Gastrocnemius medialis (tissue), 4 donors: ENCODE results near the gene PCDH17. TPM values are rescaled to one million over a fixed set of nuclear protein-coding genes. Genes with fewer than 3 reads are reported as not detected.

Experiments
- ATAC-seq, 2 donors: fragments of 150-250 bp; one replicate each; pipeline ENCODE4 v1.9.1; 2016
- DNase-seq, 2 donors: peaks; one replicate each; pipeline ENCODE4 v3.0.0-alpha.2; 2019
- H3K27ac ChIP-seq, 4 donors: fragments of 200-600 bp; sonication (generic); 1 replicate in 1 of 4; 2 replicates in 3 of 4; pipeline ENCODE4 v1.5.1; 2016 to 2018; ENCODE audit warnings: mild to moderate bottlenecking in 2 of 4, moderate library complexity in 1 of 4
- H3K27me3 ChIP-seq, 3 donors: fragments of 200-600 bp; sonication (generic) in 2 of 3; 1 replicate in 1 of 3; 2 replicates in 2 of 3; pipeline versions ENCODE4 v1.5.1 to v1.6.0; 2016 to 2019; ENCODE audit warnings: mild to moderate bottlenecking in 1 of 3, moderate library complexity in 1 of 3
- H3K36me3 ChIP-seq, 2 donors: fragments of 200-600 bp; sonication (generic) in 1 of 2; one replicate each; pipeline ENCODE4 v1.5.1; 2017 to 2018
- H3K4me1 ChIP-seq, 2 donors: fragments of 200-600 bp; sonication (generic) in 1 of 2; one replicate each; pipeline ENCODE4 v1.5.1; 2016 to 2017; ENCODE audit warnings: mild to moderate bottlenecking in 2 of 2
- H3K4me3 ChIP-seq, 4 donors: fragments of 200-600 bp; sonication (generic) in 3 of 4; 1 replicate in 1 of 4; 2 replicates in 3 of 4; pipeline ENCODE4 v1.5.1; 2016 to 2019; ENCODE audit warnings: mild to moderate bottlenecking in 2 of 4
- H3K9me3 ChIP-seq, 3 donors: fragments of 200-600 bp; sonication (generic) in 2 of 3; 1 replicate in 1 of 3; 2 replicates in 2 of 3; pipeline ENCODE4 v1.5.1; 2016 to 2019
- POLR2A ChIP-seq, 2 donors: fragments of 450-650 bp; IDR thresholded peaks; one replicate each; pipeline ENCODE4 v1.6.1; 2017; ENCODE audit warnings: antibody characterized with exemption in 2 of 2, mild to moderate bottlenecking in 2 of 2, moderate library complexity in 2 of 2
- in situ Hi-C, 4 donors: fragments of 200-750 bp; cut with MboI; loops; one replicate each; pipeline versions ENCODE4 v1.15.0 to v1.8.0; 2017; ENCODE audit warnings: low sequenced_read_pairs in 4 of 4
- intact Hi-C: fragments of 100-400 bp; cut with DNase I; formaldehyde crosslinking; loops from one replicate; pipeline ENCODE4 v1.15.1; 2023; ENCODE audit warnings: low total_unique reads
- total RNA-seq, 4 donors: library from RNA; depleted of rRNA; stranded (reverse); fragments of >200 nt; gene quantifications; one replicate each; pipeline versions ENCODE4 v1.1.0 to v1.2.3, GENCODE V29; 2016
- TF ChIP-seq, protein P1 (sequence below), 5 experiments: fragments of 450-650 bp in 3 of 5; fragments of 200-600 bp in 2 of 5; sonication (generic) in 2 of 5; IDR thresholded peaks in 4 of 5; conservative IDR thresholded peaks in 1 of 5; 1 replicate in 4 of 5; 2 replicates in 1 of 5; pipeline ENCODE4 v1.5.1; 2016 to 2019; ENCODE audit warnings: antibody characterized with exemption in 5 of 5, mild to moderate bottlenecking in 3 of 5, moderate library complexity in 3 of 5

Gene PCDH17, protein sequence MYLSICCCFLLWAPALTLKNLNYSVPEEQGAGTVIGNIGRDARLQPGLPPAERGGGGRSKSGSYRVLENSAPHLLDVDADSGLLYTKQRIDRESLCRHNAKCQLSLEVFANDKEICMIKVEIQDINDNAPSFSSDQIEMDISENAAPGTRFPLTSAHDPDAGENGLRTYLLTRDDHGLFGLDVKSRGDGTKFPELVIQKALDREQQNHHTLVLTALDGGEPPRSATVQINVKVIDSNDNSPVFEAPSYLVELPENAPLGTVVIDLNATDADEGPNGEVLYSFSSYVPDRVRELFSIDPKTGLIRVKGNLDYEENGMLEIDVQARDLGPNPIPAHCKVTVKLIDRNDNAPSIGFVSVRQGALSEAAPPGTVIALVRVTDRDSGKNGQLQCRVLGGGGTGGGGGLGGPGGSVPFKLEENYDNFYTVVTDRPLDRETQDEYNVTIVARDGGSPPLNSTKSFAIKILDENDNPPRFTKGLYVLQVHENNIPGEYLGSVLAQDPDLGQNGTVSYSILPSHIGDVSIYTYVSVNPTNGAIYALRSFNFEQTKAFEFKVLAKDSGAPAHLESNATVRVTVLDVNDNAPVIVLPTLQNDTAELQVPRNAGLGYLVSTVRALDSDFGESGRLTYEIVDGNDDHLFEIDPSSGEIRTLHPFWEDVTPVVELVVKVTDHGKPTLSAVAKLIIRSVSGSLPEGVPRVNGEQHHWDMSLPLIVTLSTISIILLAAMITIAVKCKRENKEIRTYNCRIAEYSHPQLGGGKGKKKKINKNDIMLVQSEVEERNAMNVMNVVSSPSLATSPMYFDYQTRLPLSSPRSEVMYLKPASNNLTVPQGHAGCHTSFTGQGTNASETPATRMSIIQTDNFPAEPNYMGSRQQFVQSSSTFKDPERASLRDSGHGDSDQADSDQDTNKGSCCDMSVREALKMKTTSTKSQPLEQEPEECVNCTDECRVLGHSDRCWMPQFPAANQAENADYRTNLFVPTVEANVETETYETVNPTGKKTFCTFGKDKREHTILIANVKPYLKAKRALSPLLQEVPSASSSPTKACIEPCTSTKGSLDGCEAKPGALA (N-terminal part only)
- 1 to 10 TPM in 2 of 4 donors, under 1 TPM in 2; 0.51 to 1.4 (median 1.1) TPM for total RNA-seq

DNA sequence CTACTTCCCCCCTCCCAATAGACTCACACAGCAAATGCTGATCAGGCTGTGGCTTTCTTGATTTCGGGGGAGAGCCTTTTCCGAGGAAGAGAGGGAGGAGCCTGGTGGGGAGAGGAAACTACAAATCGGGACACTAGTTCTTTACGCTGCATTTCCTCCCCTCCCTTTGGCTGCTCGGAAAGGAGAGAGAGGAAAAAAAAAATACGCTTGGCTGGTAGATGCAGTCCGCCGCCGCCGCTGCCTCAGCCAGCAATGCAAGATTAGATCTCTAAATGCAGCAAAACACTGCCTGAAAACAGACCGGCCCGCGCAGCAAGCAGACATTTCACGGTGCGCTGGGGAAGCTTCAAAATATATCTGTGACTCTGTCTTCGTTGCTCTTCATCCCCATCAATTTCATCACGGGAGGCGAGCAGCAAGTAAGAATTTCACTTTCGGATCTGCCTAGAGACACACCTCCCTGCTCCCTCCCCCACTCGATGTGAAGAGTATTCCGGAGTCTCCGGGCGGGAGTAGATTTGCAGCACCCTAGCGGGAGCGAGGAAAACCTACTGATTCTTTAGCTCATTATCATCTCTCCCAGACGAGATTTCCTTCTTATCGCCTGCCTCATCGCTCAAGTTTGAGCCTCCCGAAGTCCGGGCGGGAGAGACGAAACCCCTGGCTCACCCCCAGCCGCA is at the start of gene PCDH17:
Gene PCDH17 (plus strand): TSS at position 149 of the 680 bp plus-strand sequence. CDS start 803 bp downstream, outside the sequence.
- Histone ChIP-seq H3K27me3 (peaks cover 51 to 76% (median 67%) of the 10 kb centered on the region in 3 donors), H3K36me3 (no peaks in the 10 kb centered on the region), H3K4me1 (peaks cover 18 to 26% of the 10 kb centered on the region in 2 donors), H3K4me3 (peak within 1 kb of the TSS; percentile 54 to 61 (median 58)), H3K9me3 (no peaks in the 10 kb centered on the region), H3K27ac (peak within 1 kb of the TSS; percentile 18 to 65 (median 46))
- no peak for DNase-seq
- in situ Hi-C loops, result loop anchor here in 1 of 4 donors (25.0 kb wide), 1 partner anchor 1681 kb away; no protein-coding TSS in a partner anchor
- intact Hi-C loops, result no loop called here
- TF ChIP-seq, protein P1, sequence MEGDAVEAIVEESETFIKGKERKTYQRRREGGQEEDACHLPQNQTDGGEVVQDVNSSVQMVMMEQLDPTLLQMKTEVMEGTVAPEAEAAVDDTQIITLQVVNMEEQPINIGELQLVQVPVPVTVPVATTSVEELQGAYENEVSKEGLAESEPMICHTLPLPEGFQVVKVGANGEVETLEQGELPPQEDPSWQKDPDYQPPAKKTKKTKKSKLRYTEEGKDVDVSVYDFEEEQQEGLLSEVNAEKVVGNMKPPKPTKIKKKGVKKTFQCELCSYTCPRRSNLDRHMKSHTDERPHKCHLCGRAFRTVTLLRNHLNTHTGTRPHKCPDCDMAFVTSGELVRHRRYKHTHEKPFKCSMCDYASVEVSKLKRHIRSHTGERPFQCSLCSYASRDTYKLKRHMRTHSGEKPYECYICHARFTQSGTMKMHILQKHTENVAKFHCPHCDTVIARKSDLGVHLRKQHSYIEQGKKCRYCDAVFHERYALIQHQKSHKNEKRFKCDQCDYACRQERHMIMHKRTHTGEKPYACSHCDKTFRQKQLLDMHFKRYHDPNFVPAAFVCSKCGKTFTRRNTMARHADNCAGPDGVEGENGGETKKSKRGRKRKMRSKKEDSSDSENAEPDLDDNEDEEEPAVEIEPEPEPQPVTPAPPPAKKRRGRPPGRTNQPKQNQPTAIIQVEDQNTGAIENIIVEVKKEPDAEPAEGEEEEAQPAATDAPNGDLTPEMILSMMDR (IDR thresholded peaks at IDR 0.05 in 4 of 5, conservative IDR thresholded peaks at IDR 0.05 in 1 of 5), result no peak
- TF ChIP-seq POLR2A (IDR thresholded peaks at IDR 0.05), result peak in 1 of 2 donors; percentile 12
- peak; percentile 13 to 31 for ATAC-seq

DNA sequence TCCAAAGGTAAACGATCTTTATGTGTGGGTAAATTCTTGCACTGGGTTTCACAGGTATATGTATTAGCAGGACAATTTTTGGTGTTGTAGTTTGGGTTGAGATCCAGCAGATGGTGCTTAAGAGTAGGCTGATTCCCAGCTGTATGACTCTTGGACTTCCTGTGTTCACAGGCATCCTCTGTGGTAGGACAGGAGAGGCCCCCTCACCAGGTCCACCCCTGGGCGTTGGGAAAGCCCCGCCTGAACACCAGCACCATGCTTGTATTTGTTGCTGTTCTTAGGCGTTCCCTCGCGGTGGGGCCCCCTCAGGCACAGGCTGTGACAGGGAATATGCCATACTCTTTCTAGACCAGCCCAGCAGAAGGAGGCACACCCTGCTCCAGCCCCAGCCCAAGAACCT is 49.5 kb upstream of the PCDH17 start:
- no peaks in the 10 kb centered on the region for H3K4me1 ChIP-seq
- intact Hi-C loops (no loop called here), in situ Hi-C loops (no loop called here)
- DNase-seq, result no peak
- no peak overlapping the region for H3K27ac ChIP-seq
- no peaks in the 10 kb centered on the region for H3K27me3 ChIP-seq
- H3K36me3 ChIP-seq, result no peaks in the 10 kb centered on the region
- no peaks in the 10 kb centered on the region for H3K9me3 ChIP-seq
- no peak for TF ChIP-seq POLR2A (IDR thresholded peaks at IDR 0.05)
- TF ChIP-seq, protein P1 (IDR thresholded peaks at IDR 0.05 in 4 of 5, conservative IDR thresholded peaks at IDR 0.05 in 1 of 5), result no peak
- ATAC-seq, result no peak
- H3K4me3 ChIP-seq, result no peak overlapping the region

DNA sequence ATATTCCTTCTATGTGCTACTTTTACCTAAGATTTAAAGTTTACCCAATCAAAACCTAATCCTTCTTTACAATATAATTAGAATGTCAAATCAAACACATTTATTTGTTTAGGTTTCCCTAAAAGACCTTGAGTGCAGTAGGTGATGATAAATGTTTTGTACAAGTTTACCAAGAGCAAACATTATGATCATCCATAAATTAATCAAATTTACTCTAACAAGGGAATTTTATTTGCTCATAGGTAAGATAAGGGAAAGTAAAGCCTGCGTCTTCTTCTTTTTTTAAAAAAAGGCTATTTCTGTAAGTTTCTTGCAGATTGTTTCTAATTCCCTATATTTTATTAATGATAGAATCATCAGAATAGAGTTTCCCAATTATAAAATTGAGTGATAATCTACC is 48.0 kb upstream of the PCDH17 start:
- no peak overlapping the region for H3K4me3 ChIP-seq
- H3K9me3 ChIP-seq, result no peaks in the 10 kb centered on the region
- no peaks in the 10 kb centered on the region for H3K36me3 ChIP-seq
- DNase-seq (no peak), ATAC-seq (no peak)
- no peaks in the 10 kb centered on the region for H3K27me3 ChIP-seq
- H3K4me1 ChIP-seq, result no peaks in the 10 kb centered on the region
- TF ChIP-seq, protein P1 (IDR thresholded peaks at IDR 0.05 in 4 of 5, conservative IDR thresholded peaks at IDR 0.05 in 1 of 5), result no peak
- TF ChIP-seq POLR2A (IDR thresholded peaks at IDR 0.05), result no peak
- no peak overlapping the region for H3K27ac ChIP-seq
- in situ Hi-C loops (no loop called here), intact Hi-C loops (no loop called here)

DNA sequence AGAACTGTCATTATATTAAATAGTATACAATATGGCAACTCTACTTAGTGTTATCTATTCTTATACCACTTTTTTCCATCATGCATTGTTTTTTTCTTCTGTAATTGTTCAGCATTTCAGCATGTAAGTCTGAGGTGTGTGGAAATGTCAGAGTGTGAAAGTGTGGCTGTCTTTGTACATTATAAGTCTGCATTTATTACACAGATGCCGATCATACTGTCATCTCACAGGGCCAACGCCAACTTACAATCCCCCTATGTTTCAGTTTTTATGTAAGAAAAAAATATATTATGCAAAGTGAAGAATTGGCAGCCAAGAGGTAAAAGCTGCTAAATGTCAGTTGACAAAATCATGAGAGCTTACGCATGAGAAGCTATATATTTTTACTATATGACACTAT is 42.9 kb upstream of the PCDH17 start:
- no peak for DNase-seq
- H3K4me3 ChIP-seq, result no peak overlapping the region
- ATAC-seq, result no peak
- H3K9me3 ChIP-seq, result no peaks in the 10 kb centered on the region
- intact Hi-C loops, result no loop called here
- H3K27me3 ChIP-seq, result no peaks in the 10 kb centered on the region
- in situ Hi-C loops, result no loop called here
- no peak overlapping the region for H3K27ac ChIP-seq
- TF ChIP-seq POLR2A (IDR thresholded peaks at IDR 0.05), result no peak
- TF ChIP-seq, protein P1 (IDR thresholded peaks at IDR 0.05 in 4 of 5, conservative IDR thresholded peaks at IDR 0.05 in 1 of 5), result no peak
- H3K4me1 ChIP-seq, result no peaks in the 10 kb centered on the region
- H3K36me3 ChIP-seq, result no peaks in the 10 kb centered on the region
